Measurements from ENCODE around the gene TIAM2.
"Not testable (repeated sequence)": the region's sequence is repeated elsewhere in the genome, so short reads cannot be mapped to it uniquely, and the experiment has no call there.

TIAM2 gene

DNA sequence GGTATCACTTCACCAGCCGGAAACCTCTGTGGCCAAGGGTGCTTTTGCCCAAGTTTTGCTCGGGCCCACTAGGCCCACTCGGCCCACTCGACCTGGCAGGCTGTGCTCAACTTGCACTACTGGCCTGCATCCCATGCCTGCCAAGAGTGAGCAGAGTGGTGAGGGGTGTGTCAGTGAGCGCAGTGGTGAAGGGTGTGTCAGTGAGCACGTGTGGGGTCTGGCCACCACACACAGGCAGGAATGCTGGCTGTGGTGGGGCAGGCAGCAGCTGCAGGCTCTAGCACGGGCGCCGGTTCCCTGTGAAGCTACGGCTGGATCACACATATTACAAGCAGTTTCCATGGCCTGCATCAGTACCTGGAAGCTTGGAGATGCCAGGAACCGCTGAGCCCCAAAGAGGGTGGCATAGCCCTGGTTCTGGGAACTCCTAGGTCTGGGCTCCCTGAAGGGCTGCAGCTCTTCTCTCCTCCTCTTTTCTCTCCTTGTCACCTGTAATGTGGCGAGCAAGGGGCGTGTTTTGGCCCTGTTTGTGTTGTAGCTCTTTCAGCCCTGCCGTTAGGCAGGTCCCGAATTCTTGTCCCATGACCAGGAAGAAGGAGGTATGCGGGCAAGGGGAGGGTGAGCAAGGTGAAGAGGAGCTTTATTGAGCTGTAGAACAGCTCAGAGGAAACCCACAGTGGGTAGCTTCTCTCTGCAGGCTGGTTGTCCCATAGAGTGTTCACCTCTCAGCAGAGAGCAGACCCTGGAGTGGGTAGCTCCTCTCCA is 217.7 kb downstream of the TIAM2 start:
- no peak for DNase-seq

DNA sequence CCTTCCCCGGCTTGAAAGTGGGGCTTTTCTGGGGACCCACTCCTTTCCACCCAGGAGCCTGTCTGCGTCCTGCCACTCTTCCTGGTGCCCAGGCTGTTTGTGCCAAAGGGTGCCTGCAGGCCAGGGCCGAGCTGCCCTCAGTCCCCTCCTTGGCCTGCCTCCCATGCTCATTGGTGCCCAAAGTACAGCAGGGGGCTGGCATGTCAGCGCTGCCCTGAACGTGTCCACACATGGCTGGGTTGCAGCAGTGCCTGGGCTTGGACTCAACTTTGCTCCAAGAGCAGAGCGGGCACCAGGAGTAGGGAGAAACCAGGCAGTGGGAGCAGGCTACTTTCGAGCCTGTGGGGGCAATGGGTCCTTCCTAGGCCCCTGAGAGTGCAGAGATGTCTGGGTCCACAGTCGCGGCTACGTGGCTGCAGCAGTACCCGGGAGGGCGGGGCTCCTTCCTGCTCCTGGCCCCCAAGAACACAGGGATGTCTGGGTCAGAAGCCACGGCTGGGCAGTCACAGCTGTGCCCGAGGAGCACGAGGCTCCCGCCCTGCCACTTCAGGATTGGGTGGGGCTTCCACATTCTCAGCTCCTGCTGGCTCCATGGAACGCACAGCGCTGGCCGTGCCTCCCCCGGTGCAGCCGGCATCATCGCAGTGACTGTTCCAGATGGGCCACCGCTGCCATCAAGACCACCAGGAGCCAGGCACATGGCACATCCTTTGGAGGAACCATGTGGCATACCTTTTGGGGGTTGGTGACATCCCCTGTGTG is 218.7 kb downstream of the TIAM2 start:
- DNase-seq, result no peak

DNA sequence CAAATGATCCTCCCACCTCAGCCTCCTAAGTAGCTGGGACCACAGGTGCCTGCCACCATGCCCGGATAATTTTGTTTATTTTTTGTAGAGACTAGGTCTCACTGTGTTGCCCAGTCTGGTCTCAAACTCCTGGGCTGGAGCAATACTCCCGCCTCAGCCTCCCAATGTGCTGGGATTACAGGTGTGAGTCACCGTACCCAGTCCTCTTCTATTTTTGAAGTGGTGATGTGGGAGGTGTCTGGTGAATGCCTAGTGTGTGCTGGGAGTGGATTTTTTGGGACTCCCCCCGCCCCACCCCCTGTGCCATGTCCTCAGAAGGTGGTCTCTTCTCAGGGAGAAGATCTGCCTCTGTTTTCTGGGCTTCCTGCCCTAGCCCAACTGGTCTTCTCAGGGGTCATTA is 220.8 kb downstream of the TIAM2 start:
- no peak for DNase-seq

DNA sequence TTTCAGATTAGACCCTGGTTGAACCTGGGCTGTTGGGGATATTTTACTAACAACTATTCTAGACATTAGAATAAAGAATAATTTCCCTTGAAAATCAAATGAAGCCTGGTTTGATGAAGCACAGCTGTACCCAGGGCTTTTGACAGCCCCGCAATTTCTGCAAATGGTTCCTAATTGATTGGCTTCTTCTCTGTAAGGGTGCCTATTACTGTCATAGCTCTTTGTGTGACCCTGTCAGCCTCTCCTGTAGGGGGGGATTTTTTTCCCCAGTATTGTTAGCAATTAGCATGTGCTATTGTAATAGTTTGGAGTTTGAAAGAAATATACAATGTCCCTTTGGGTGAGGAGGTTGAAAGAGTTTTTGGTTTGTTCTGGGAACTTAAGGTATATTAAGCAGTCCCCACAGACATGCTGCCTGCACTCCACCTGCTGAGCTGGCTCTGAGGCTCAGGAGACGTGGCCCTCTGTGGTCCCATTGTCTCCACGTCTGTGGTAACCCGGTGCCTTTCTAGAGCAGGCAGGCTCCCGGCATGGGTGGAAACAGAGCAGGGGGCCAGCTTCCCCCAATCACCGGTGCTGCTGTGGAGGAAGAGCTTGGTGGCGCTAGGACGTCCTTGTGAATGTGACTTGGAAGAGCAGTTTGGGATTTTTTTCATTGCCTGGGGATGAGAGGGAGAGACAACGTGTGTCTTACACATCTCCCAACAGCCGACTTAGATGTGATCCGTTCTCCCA is 221.4 kb downstream of the TIAM2 start:
- DNase-seq, result no peak

DNA sequence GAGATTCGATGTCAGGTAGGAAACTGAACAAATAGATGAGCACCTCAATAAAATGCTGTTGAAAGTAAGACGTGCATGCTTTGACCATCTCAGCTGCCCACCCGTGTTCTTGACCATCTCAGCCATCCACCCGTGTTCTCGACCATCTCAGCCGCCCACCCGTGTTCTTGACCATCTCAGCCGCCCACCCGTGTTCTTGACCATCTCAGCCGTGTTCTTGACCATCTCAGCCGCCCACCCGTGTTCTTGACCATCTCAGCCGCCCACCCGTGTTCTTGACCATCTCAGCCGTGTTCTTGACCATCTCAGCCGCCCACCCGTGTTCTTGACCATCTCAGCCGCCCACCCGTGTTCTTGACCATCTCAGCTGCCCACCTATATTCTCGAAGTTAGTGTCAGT is 223.6 kb downstream of the TIAM2 start:
- DNase-seq, result not testable (repeated sequence)

DNA sequence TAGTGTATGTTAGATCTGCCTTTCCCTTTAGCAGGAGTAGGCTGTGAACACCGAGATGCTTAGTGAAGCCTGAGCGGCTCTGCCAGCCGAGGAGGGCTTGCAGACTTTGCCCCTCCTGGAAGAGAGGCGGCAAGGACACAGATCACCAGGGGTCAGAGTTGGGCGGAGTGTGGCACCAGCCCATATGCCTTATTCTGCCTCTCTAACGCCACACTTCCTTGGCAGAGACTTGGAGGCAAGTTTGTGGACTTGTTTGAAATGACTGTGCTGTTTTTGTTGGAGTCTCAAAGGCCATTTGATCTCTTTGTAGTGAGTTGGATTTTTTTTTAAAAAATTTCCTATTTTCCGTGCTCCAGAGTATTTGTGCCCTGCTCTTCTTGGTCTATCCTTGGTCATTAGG is 224.2 kb downstream of the TIAM2 start:
- DNase-seq, result no peak

DNA sequence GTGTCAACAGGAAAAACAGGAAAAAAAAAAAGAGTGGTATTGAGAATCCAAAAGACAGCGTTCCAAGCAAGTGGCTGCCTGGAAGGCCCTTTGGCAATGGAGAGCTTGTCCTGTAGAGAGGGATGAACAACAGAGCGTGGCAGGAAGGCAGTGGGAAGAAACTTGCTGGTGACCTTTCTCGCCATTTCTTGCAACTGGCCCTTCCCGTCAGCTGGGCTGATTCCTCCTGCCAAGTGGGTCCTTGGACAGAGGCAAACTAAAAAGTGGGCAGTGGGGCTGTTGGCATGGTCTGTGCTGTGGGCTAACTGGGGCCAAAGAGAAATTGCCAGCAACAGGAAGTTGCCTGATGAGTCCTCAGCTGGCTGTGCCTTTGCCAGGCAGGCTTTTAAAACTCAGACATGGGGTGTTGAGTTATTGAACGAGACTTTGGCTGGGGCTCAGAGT is 224.8 kb downstream of the TIAM2 start:
- no peak for DNase-seq

DNA sequence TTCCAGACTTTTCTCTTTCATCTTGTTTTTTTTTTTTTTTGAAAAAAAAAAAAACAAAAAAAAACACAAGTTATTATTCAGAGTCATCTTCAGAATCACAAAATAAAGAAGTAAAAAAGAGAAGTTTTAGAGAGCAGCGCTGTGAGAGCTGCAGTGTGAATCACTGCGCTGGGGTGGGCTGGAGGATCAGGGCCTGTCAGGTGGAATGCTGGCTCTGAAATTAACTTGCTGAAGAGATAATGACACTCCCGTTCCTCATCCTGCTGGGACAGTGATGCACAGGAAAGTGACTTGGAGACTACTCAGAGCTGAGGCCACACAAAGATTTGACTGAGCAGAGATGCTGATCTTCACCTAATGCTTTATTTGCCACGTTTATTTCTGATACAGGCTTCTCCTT is 226.0 kb downstream of the TIAM2 start:
- DNase-seq, result no peak

DNA sequence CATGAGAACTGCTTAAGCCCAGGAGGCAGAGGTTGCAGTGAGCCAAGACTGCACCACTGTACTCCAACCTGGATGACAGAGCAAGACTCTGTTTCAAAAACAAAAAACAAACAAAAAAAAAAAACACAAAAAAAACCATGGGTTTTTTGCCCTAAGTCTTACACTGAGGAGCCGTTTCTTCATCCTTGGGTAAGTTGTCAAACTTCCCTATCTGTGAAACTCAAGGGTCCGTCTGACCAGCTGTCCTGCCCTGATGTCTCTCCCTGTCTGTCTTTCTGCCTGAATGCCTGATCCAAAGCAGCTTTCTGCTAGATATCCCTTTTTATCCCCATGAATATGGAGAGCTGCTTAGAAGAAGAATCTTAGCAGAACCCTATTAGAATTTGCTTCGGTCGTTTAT is 227.4 kb downstream of the TIAM2 start:
- DNase-seq, result no peak

DNA sequence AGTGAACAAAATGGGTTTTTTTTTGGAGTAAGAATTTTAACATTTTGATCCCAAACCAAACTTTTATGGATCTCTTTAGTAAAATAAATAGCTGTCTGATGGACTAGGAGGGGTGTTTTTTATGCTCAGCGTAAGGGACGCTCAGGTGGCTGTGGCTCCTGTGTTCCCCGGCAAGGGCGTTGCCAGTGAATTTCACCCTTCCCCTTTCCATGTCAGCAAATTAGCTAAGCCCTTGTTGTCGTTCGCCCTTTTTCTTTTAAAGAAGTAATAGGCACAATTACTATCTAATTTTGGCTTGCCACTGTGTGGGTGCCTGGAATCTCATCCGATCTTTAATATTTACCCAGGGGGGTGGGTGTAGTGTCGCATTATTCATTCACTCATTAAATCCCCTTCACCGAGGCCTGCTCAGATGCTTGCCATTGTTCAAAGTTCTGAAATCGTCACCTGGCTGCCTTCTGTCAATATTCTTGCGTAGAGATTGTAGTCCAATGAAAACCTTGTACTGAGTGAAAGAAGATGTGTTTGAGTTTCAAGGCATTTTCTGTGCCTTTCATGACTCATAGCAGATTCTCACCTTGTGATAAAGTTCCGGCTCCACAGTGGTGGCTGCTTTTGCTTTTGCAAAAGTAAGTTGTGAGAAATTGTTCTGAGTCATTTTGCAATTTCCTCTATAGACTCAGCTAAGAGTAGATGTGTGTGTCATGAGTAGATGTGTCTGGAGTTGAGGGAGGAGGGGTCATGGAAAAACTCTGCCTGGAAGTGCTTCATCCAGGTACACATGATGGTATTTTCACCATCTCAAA is 228.7 kb downstream of the TIAM2 start:
- DNase-seq, result no peak

DNA sequence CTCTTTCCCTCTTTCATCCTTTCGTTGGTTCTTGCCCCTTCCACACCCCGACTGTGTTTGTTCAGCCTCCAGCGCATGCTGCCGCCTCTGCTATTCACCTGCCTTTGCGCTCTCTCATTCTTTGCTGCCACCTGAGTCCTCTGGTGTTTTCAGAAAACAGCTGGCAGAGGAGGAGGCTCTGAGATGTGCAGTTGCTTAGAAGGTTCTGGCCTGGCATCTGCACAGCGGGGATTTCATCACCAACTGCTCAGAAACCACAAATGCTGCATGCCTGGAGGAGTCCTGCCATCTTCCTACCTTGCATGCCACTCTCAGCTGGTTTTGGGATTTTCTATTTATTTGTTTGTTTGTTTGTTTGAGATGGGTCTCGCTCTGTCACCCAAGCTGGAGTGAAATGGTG is 229.5 kb downstream of the TIAM2 start:
- DNase-seq, result no peak

DNA sequence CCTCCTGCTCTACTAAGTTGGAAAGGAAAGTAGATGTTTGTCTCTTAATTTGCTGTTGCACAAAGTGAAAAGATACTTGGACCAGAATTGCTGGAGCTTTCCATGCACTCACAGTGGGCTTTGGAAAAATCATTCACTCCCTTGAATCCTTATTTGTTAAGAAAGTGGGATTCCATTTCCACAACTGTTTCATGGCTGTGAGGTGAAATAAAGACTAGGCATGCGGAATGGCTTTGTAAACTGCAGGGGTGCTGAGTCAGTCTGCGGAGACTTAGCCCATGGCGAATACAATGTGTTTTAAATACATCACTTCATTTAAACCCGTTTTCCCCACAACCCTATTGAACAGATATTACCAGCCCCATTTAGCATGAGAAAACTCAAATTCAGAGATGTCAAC is 231.9 kb downstream of the TIAM2 start:
- DNase-seq, result no peak

DNA sequence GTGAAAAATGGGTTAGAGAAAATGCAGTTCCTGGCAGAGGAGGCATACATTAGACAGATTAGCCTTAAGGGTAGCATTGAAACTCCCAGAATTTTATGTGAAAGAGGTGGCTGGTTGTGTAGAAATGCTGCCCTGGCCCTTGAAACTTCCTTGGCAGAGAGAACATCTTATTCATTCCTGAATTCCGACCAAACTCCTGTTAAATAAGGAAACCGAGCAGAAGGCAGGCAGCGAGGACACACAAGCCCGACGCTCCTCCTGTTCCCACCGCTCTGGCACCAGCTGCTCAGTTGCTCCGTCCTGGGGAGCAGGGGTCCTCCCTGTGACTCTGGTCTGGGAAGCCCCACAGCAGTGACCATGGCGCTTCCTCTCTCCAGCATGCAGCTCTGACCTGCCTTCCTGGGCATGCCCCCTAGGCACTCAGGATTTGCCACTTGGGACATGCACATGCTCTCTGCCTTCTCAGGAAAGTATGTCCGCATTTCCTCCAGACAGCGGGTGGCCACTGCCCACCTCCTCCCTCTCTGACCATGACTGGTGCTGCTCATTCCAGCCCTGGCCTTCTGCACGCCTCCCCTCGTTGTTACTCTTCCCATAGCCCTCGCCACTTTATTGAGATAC is 233.5 kb downstream of the TIAM2 start:
- DNase-seq, result no peak

DNA sequence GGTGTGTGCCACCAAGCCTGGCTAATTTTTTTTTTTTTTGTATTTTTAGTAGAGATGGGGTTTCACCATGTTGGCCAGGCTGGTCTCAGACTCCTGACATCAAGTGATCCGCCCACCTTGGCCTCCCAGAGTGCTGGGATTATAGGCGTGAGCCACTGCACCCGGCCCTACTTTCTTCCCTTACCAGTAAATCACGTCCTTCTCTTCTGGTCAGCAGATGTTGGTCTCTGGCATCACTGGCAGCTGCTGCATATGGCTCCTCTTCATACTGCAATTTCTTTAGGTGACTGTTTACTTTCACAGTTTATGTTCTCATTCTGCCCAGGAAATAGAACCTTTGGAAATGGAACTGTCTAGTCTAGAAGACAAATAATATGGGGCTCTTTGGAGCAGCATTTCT is 235.9 kb downstream of the TIAM2 start:
- DNase-seq, result not testable (repeated sequence)

DNA sequence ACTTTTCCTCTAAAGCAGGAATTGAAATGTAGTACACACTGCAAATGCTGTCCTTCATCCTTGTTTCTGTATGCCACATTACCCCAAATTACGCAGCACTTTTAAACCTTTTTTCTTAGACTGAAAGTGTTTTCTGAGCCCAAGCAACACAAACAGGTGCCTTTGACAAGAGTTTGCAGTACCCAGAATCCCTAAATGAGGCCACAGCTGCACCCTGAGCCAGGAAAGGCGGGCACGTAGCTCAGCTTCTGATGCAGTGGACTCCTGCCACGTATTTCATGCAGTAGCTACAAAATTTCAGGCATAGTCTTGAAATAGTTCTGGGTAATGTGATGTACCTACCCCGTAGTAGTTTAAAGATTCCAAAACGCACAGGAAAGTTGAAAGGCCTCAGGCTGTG is 237.7 kb downstream of the TIAM2 start:
- no peak for DNase-seq

DNA sequence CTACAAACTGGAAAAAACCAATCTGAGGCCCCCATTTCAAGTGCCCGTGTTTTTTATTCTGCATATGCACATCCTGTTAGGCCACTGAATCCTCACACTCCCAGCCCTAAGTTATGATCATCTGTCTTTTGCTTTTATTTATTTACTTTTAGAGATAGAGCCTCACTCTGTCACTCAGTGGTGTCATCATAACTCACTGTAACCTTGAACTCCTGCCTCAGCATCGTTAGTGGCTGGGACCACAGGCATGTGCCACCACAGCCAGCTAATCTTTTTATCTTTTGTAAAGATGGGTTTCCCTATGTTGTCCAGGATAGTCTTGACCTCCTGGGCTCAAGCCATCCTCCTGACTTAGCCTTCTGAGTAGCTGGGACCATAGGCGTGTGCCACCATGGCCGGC is 239.1 kb downstream of the TIAM2 start:
- no peak for DNase-seq

DNA sequence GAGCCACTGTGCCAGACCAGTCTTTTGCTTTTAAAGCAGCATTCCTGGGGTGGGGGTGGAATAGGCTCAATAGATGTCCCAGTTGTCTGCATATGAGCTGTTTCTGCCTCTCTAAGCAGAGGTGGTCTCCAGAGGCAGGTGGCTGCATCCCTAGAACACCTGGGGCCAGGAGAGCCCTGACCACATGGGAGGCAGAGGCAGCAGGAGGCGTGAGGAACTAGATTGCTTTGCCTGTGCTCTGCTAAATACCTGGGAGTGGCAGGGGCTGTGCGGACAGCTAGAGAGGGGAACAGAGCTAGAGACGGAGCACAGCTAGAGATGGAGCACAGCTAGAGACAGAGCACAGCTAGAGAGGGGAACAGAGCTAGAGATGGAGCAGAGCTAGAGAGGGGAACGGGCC is 239.6 kb downstream of the TIAM2 start:
- no peak for DNase-seq

DNA sequence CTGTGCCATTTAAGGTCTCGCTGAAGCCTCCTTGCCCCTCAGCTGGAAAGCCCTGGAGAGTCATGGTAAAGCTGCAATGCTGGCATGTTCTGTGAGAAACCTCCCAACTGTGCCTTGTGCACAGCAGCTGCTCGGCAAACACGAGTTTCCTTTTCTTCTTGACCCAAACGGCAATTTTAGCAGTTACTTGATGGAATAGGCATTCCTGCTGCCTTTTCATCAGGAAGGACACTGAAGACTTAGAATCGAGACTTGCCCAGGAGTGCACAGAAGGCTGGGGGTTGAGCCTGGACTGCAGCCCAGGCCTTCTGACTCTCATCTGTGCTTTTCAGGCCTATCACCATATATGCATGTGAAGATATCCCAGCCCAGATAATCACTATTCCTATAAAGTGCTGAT is 240.0 kb downstream of the TIAM2 start:
- DNase-seq, result no peak

DNA sequence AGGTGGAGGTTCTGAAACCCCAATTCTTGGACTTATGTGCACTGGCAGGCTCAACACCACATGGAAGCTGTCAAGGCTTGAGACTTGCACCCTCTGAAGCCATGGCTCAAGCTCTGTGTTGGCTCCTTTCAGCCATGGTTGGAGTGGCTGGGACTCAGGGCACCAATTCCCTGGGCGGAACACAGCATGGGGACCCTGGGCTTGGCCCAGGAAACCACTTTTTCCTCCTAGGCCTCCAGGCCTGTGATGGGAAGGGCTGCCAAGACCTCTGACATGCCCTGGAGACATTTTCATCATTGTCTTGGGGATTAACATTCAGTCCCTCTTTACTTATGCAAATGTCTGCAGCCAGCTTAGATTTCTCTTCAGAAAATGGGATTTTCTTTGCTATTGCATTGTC is 242.5 kb downstream of the TIAM2 start:
- DNase-seq, result no peak

DNA sequence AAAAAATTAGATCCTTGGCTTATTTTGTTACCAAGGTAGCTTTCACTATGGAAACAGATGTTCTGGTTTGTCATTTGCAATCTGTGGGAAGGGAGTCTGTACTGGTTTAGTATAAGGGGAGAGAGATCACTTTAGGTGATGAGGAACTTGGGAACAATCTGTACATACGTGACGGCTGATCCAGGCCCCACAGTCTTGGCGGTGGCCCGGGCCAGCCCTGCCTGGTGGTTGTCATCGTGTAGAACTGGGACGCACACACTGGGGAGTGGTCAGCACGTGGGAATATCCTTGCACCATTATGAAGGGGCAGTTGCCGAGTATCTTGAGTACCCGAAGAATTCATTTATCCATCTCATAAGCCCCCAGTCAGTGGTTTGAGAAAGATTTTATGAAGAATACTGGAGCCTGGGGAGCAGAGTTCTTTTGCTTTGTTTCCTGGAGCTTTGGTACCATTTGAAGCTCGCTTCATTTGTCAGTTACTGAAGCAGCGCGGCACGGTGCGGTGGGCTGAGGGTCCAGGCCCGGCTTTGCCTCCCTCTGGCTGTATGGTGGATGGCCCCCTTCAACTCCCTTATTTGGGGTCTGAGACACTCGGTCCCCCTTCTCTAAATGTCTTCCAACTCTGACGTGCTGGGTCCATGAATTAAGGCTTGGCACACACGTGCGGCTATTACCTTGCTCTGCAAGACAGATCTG is 245.9 kb downstream of the TIAM2 start:
- no peak for DNase-seq

DNA sequence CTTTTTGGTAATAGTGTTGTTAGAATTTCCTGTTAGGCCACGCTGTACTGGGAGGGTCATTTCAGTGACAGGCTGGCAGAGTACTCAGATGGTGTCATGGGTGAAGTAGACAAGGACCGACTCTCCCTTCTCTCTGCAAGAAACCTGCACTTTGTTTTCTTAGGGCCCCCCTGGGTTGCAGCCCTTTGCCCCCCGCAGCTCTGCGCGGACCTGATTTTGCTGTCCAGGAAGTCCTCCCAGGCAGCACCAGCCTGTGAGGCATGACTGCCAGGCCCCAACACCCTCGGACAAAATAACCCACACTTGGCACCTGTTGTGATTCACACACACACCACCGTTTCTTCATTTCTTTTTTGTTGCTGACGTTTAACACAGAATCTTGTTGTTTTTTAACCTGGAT is 246.9 kb downstream of the TIAM2 start:
- DNase-seq, result no peak

DNA sequence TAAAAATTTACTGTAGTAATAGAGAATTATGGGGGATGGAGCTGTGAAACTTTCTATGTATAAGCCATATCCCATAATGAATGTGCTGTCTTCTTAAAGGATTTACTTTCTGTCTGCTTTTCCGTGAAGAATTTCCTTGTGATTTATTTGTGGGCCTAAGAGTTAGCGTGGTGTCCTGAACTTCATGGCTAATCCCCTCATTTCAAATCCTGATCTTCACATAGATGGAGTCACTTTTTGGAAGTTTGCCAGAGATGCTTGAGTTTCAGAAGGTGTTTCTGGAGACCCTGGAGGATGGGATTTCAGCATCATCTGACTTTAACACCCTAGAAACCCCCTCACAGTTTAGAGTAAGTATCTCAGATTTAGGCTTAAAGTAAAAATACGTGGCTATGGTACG is 249.3 kb downstream of the TIAM2 start:
- DNase-seq, result no peak
